HepG2 (cell line): ENCODE data around the gene RBPJ. TPM values are rescaled to one million over a fixed set of nuclear protein-coding genes. Genes with fewer than 3 reads are reported as not detected.

Experiments used
- ATAC-seq: fragments of 200-7000 bp; cut with Tn5 transposase; 3 replicates; pipeline ENCODE4 v1.9.1; 2020; ENCODE audit warnings: mild to moderate bottlenecking, moderate library complexity
- BruUV-seq: library from RNA; stranded (reverse); fragments of 400-500 nt; replicated peaks from 2 replicates; lab custom pipeline; 2021; lab: Mats Ljungman, UMichigan
- CTCF ChIA-PET: fragments of 300-600 bp; formaldehyde crosslinking; extraction: SDS; loops from one replicate; lab custom pipeline; 2021; ENCODE audit warnings: low total read pairs, inconsistent platforms, low intra/inter-chr PET ratio; lab: Yijun Ruan, JAX
- POLR2A ChIA-PET: fragments of 350-600 bp; sonication (Branson Sonifier 250); formaldehyde crosslinking; loops from one replicate; lab custom pipeline; 2020; ENCODE audit warnings: antibody characterized with exemption, inconsistent platforms; lab: Yijun Ruan, JAX
- DNase-seq: peaks from one replicate; pipeline ENCODE4 v3.0.0-alpha.2; 2015; ENCODE audit warnings: low spot score
- FAIRE-seq: peaks from 3 replicates; lab custom pipeline; 2011; peaks lifted over from hg19 to GRCh38; lab: Jason Lieb, UNC
- H2AFZ ChIP-seq: one replicate; pipeline ENCODE4 v1.6.1; 2011; ENCODE audit warnings: low read length, inconsistent platforms
- H3K27ac ChIP-seq: fragments of 300-600 bp; 3 replicates; pipeline ENCODE4 v1.8.0; 2011; ENCODE audit warnings: mixed run types, mild to moderate bottlenecking, mixed read lengths, low read length, inconsistent platforms; ENCODE audit not compliant: insufficient read depth; ENCODE audit errors: extremely low read length
- H3K27me3 ChIP-seq, 2 experiments: fragments of 200-600 bp in 1 of 2; 2 replicates in 1 of 2; 3 replicates in 1 of 2; pipeline versions ENCODE4 v1.6.0 to v1.8.0; 2011; ENCODE audit warnings: low read length in 2 of 2, mild to moderate bottlenecking in 2 of 2, moderate library complexity in 2 of 2, inconsistent platforms in 1 of 2; ENCODE audit not compliant: insufficient read depth in 2 of 2, control insufficient read depth in 1 of 2
- H3K36me3 ChIP-seq, 2 experiments: fragments of 200-600 bp in 1 of 2; replicated peaks in 1 of 2; 2 replicates in 1 of 2; 3 replicates in 1 of 2; pipeline versions ENCODE4 v1.5.1 to v1.8.0; 2011; ENCODE audit warnings: low read length in 2 of 2, inconsistent platforms in 1 of 2; ENCODE audit not compliant: insufficient read depth in 2 of 2, control insufficient read depth in 1 of 2
- H3K4me1 ChIP-seq: 2 replicates; pipeline ENCODE4 v1.5.1; 2012; ENCODE audit warnings: low read length, inconsistent platforms; ENCODE audit not compliant: insufficient read depth
- H3K4me2 ChIP-seq: 2 replicates; pipeline ENCODE4 v1.6.0; 2011; ENCODE audit warnings: low read depth, low read length, inconsistent platforms
- H3K4me3 ChIP-seq, 3 experiments: fragments of 200-600 bp in 1 of 3; sonication (generic), shearing (Covaris generic) in 1 of 3; replicated peaks in 1 of 3; 2 replicates each; pipeline ENCODE4 v1.5.1; 2011 to 2016; ENCODE audit warnings: low read length in 3 of 3, inconsistent platforms in 2 of 3, low read depth in 2 of 3, mild to moderate bottlenecking in 2 of 3, control low read depth in 1 of 3, mixed read lengths in 1 of 3; ENCODE audit not compliant: insufficient read depth in 1 of 3
- H3K79me2 ChIP-seq: one replicate; pipeline ENCODE4 v1.6.1; 2011; ENCODE audit warnings: low read length, inconsistent platforms; ENCODE audit not compliant: insufficient read depth
- H3K9ac ChIP-seq: 2 replicates; pipeline ENCODE4 v1.6.0; 2011; ENCODE audit warnings: mild to moderate bottlenecking, low read depth, low read length, inconsistent platforms; ENCODE audit not compliant: insufficient read depth
- H3K9me3 ChIP-seq: 2 replicates; pipeline ENCODE4 v1.5.1; 2012; ENCODE audit warnings: mild to moderate bottlenecking, low read length
- H4K20me1 ChIP-seq: 2 replicates; pipeline ENCODE4 v1.6.0; 2011; ENCODE audit warnings: inconsistent platforms, mild to moderate bottlenecking, low read length, moderate library complexity; ENCODE audit not compliant: insufficient read depth
- CBX1 ChIP-seq: IDR thresholded peaks from one replicate; pipeline ENCODE4 v1.6.1; 2016; ENCODE audit warnings: antibody characterized with exemption, low read depth
- CBX2 ChIP-seq, 2 experiments: fragments of 200-600 bp in 1 of 2; sonication (generic); formaldehyde crosslinking in 1 of 2; IDR thresholded peaks; 2 replicates each; pipeline versions ENCODE4 v1.7.0 to v1.8.1; 2018 to 2022; ENCODE audit warnings: low read depth in 2 of 2, low read length in 1 of 2, mild to moderate bottlenecking in 1 of 2, missing genetic modification reagents in 1 of 2
- E2F2 ChIP-seq: sonication (generic); formaldehyde crosslinking; IDR thresholded peaks from 2 replicates; pipeline ENCODE4 v1.4.0; 2020; ENCODE audit warnings: missing genetic modification reagents, borderline replicate concordance
- FOXA1 ChIP-seq, 2 experiments: fragments of 450-650 bp in 1 of 2; sonication (generic) in 1 of 2; formaldehyde crosslinking in 1 of 2; IDR thresholded peaks; 2 replicates each; pipeline versions ENCODE4 v1.4.0 to v1.6.1; 2016 to 2020; ENCODE audit warnings: missing genetic modification reagents in 1 of 2
- HOXA3 ChIP-seq: sonication (generic); formaldehyde crosslinking; IDR thresholded peaks from 2 replicates; pipeline ENCODE4 v1.5.0; 2020; ENCODE audit warnings: missing genetic modification reagents
- LCORL ChIP-seq, 2 experiments: fragments of 450-650 bp in 1 of 2; sonication (generic) in 1 of 2; formaldehyde crosslinking in 1 of 2; IDR thresholded peaks; 2 replicates each; pipeline versions ENCODE4 v1.5.0 to v1.6.1; 2017 to 2020; ENCODE audit warnings: antibody characterized with exemption in 1 of 2, missing genetic modification reagents in 1 of 2
- PHB2 ChIP-seq: fragments of 450-650 bp; IDR thresholded peaks from 2 replicates; pipeline ENCODE4 v1.6.1; 2018; ENCODE audit not compliant: partially characterized antibody
- SIN3A ChIP-seq: IDR thresholded peaks from 2 replicates; pipeline ENCODE4 v1.6.1; 2011; ENCODE audit warnings: low read depth, mild to moderate bottlenecking, control low read depth, low read length, borderline replicate concordance
- THAP7 ChIP-seq: sonication (generic); formaldehyde crosslinking; IDR thresholded peaks from 2 replicates; pipeline ENCODE4 v1.8.1; 2023; ENCODE audit warnings: mild to moderate bottlenecking, missing genetic modification reagents
- TOE1 ChIP-seq: sonication (generic); formaldehyde crosslinking; IDR thresholded peaks from 2 replicates; pipeline ENCODE4 v1.4.0; 2020; ENCODE audit warnings: mild to moderate bottlenecking, missing genetic modification reagents
- XRCC5 ChIP-seq: fragments of 200-400 bp; formaldehyde crosslinking; optimal IDR thresholded peaks from 2 replicates; pipeline ENCODE3; 2017; ENCODE audit warnings: mild to moderate bottlenecking, low read length
- ZMYM3 ChIP-seq: sonication (generic); formaldehyde crosslinking; IDR thresholded peaks from 2 replicates; pipeline ENCODE4 v1.5.1; 2020; ENCODE audit warnings: mild to moderate bottlenecking, missing genetic modification reagents
- ZNF180 ChIP-seq: sonication (generic); formaldehyde crosslinking; IDR thresholded peaks from 2 replicates; pipeline ENCODE4 v1.4.0; 2020; ENCODE audit warnings: low read depth, missing genetic modification reagents, borderline replicate concordance
- ZNF30 ChIP-seq: sonication (generic); formaldehyde crosslinking; IDR thresholded peaks from 2 replicates; pipeline ENCODE4 v1.5.0; 2020; ENCODE audit warnings: mild to moderate bottlenecking, missing genetic modification reagents
- ZNF773 ChIP-seq: sonication (generic); formaldehyde crosslinking; IDR thresholded peaks from 2 replicates; pipeline ENCODE4 v1.4.0; 2020; ENCODE audit warnings: missing genetic modification reagents, borderline replicate concordance
- ZSCAN12 ChIP-seq: sonication (generic); formaldehyde crosslinking; IDR thresholded peaks from 2 replicates; pipeline ENCODE4 v1.9.0; 2021; ENCODE audit warnings: mild to moderate bottlenecking, missing genetic modification reagents
- ZXDC ChIP-seq: sonication (generic); formaldehyde crosslinking; IDR thresholded peaks from 2 replicates; pipeline ENCODE4 v1.5.0; 2020; ENCODE audit warnings: mild to moderate bottlenecking, missing genetic modification reagents
- WGBS: methylation state at CpG from one replicate; pipeline ENCODE4 v1.1.6; 2017; ENCODE audit warnings: low lambda C conversion rate; 5-methylcytosine and 5-hydroxymethylcytosine counted together
- in situ Hi-C: cut with HindIII; loops from 2 replicates; pipeline ENCODE4 v1.10.0; 2017; ENCODE audit warnings: low pct_unique_long_range_greater_than_20kb; ENCODE audit not compliant: extremely low pct_ligation_motif_present
- intact Hi-C: fragments of 100-400 bp; cut with micrococcal nuclease; formaldehyde crosslinking; loops from one replicate; pipeline ENCODE4 v1.10.0; 2022; ENCODE audit not compliant: unreplicated experiment
- polyA plus RNA-seq, 8 experiments: library from polyadenylated mRNA; depleted of rRNA in 3 of 8; stranded (reverse) in 7 of 8; unstranded in 1 of 8; fragments of >200 nt; fragmentation: Illumina TruSeq in 4 of 8; extraction: Trizol in 4 of 8; gene quantifications; 2 replicates each; pipeline versions ENCODE4 v1.2.1 to v1.2.3, GENCODE V29; 2011 to 2016; ENCODE audit warnings: low read depth in 4 of 8, missing spikeins in 1 of 8, mixed read lengths in 1 of 8; ENCODE audit not compliant: insufficient read depth in 1 of 8
- total RNA-seq, 5 experiments: library from RNA; depleted of rRNA; stranded (reverse); fragments of >200 nt; fragmentation: Illumina TruSeq; extraction: Trizol; gene quantifications; 2 replicates each; pipeline ENCODE4 v1.2.3, GENCODE V29; 2016; ENCODE audit warnings: low read depth in 1 of 5

Gene RBPJ
- total and polyA plus RNA-seq, 2 of the 13 experiments (the other 11 are each of a cell fraction or from before 2014, with no cell fraction given), result 25.9 to 33.2 TPM

- Histone ChIP-seq H3K36me3 (no peaks in the 10 kb centered on the region), H3K4me1 (no peaks in the 10 kb centered on the region), H4K20me1 (no peaks in the 10 kb centered on the region), H3K27ac (no peak overlapping the region), H3K9me3 (no peaks in the 10 kb centered on the region), H2AFZ (no peak overlapping the region), H3K9ac (no peak overlapping the region), H3K79me2 (no peaks in the 10 kb centered on the region), H3K4me3 (no peak overlapping the region), H3K27me3 (0 out of 5 replicates have a peak, but pooled peaks cover 0 to 2% of the 10 kb centered on the region in 2 experiments), H3K4me2 (no peak overlapping the region)
- 0% methylated on average over 1 of the region's 1 CpG for WGBS
- ATAC-seq (no peak), DNase-seq (no peak), FAIRE-seq (no peak)
- ChIA-PET POLR2A (no interaction called here), CTCF (no interaction called here)
- in situ Hi-C loops, result no loop called here
- intact Hi-C loops, result no loop called here
- TF ChIP-seq HOXA3 (CRISPR knock-in tag), result no peak
- no peak for TF ChIP-seq LCORL (IDR thresholded peaks at IDR 0.05)
- TF ChIP-seq LCORL (CRISPR knock-in tag; IDR thresholded peaks at IDR 0.05), result no peak
- TF ChIP-seq CBX1, result no peak
- TF ChIP-seq ZXDC (CRISPR knock-in tag), result no peak
- no peak for TF ChIP-seq ZMYM3 (CRISPR knock-in tag)
- no peak for TF ChIP-seq ZSCAN12 (CRISPR knock-in tag)
- no peak for TF ChIP-seq FOXA1 (IDR thresholded peaks at IDR 0.05)
- no peak for TF ChIP-seq FOXA1 (CRISPR knock-in tag; IDR thresholded peaks at IDR 0.05)
- TF ChIP-seq CBX2 (IDR thresholded peaks at IDR 0.05; ENCODE audit: low read depth, low read length), result no peak
- TF ChIP-seq CBX2 (CRISPR knock-in tag; IDR thresholded peaks at IDR 0.05; ENCODE audit: low read depth), result no peak
- TF ChIP-seq XRCC5, result no peak
- no peak for TF ChIP-seq THAP7 (CRISPR knock-in tag)
- no peak for TF ChIP-seq ZNF30 (CRISPR knock-in tag)
- TF ChIP-seq PHB2, result no peak
- no peak for TF ChIP-seq TOE1
- TF ChIP-seq ZNF773, result no peak
- TF ChIP-seq SIN3A, result no peak
- TF ChIP-seq ZNF180 (CRISPR knock-in tag), result no peak
- no peak for TF ChIP-seq E2F2
- no TSS peak for BruUV-seq
Observed at GRCh38 chr4:26281881-26282280, 38.9 kb upstream of the RBPJ start.
